Right atrium auricular region (tissue), 2 donors: ENCODE results near the gene SH2D2A. TPM values are rescaled to one million over a fixed set of nuclear protein-coding genes. Genes with fewer than 3 reads are reported as not detected.

Experiments
- DNase-seq: peaks from one replicate; pipeline ENCODE4 v3.0.0-alpha.2; 2019; ENCODE audit warnings: low spot score
- H3K27ac ChIP-seq, 2 donors: fragments of 200-600 bp; sonication (generic); 1 replicate in 1 of 2; 2 replicates in 1 of 2; pipeline ENCODE4 v1.5.1; 2016 to 2019
- H3K27me3 ChIP-seq, 2 donors: fragments of 200-600 bp; sonication (generic); one replicate each; pipeline versions ENCODE4 v1.5.1 to v1.6.0; 2017 to 2019
- H3K36me3 ChIP-seq: fragments of 200-600 bp; sonication (generic); one replicate; pipeline ENCODE4 v1.5.1; 2016
- H3K4me1 ChIP-seq, 2 donors: fragments of 200-600 bp; sonication (generic); one replicate each; pipeline versions ENCODE4 v1.5.1 to v1.6.0; 2017 to 2019
- H3K4me3 ChIP-seq, 2 donors: fragments of 200-600 bp; sonication (generic); 1 replicate in 1 of 2; 2 replicates in 1 of 2; pipeline ENCODE4 v1.5.1; 2017 to 2019; ENCODE audit warnings: mild to moderate bottlenecking in 1 of 2, moderate library complexity in 1 of 2
- H3K9me3 ChIP-seq, 2 donors: fragments of 200-600 bp; sonication (generic); one replicate each; pipeline ENCODE4 v1.5.1; 2019
- total RNA-seq, 2 donors: library from RNA; depleted of rRNA; stranded (reverse); fragments of >200 nt; gene quantifications; one replicate each; pipeline ENCODE4 v1.1.0, GENCODE V29; 2016
- TF ChIP-seq, protein P1 (sequence below), 2 donors: fragments of 200-600 bp; sonication (generic); IDR thresholded peaks; one replicate each; pipeline ENCODE4 v1.5.1; 2019; ENCODE audit warnings: antibody characterized with exemption in 2 of 2

SH2D2A gene
- total RNA-seq, 2 donors from 2014 or later: 0.30 to 0.98 TPM

DNA sequence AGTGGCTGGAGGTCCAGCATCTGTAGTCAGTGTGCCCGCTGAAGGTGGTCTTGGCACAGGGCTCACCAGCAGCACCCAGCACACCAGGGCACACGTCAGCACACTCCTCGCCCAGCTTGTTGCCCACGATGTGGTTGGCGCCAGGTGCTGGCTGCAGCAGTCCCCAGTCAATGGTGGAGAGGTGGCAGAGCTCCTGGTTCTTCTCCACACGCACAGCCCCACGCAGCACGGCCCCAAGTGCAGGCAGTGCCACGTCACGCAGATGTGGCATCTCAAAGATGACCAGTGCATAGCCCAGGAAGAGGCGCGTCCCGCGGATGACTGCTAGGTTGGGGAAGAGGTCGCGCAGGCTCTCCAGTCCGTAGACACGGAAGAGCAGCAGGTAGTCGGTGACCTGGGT lies 37.1 kb upstream of the SH2D2A start:
- Histone ChIP-seq H3K27me3 (no peaks in the 10 kb centered on the region), H3K4me3 (no peak overlapping the region), H3K36me3 (no peaks in the 10 kb centered on the region), H3K27ac (no peak overlapping the region), H3K4me1 (peaks cover 0 to 26% of the 10 kb centered on the region in 2 donors), H3K9me3 (no peaks in the 10 kb centered on the region)
- no peak for DNase-seq
- TF ChIP-seq, protein P1, sequence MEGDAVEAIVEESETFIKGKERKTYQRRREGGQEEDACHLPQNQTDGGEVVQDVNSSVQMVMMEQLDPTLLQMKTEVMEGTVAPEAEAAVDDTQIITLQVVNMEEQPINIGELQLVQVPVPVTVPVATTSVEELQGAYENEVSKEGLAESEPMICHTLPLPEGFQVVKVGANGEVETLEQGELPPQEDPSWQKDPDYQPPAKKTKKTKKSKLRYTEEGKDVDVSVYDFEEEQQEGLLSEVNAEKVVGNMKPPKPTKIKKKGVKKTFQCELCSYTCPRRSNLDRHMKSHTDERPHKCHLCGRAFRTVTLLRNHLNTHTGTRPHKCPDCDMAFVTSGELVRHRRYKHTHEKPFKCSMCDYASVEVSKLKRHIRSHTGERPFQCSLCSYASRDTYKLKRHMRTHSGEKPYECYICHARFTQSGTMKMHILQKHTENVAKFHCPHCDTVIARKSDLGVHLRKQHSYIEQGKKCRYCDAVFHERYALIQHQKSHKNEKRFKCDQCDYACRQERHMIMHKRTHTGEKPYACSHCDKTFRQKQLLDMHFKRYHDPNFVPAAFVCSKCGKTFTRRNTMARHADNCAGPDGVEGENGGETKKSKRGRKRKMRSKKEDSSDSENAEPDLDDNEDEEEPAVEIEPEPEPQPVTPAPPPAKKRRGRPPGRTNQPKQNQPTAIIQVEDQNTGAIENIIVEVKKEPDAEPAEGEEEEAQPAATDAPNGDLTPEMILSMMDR (IDR thresholded peaks at IDR 0.05): no peak

DNA sequence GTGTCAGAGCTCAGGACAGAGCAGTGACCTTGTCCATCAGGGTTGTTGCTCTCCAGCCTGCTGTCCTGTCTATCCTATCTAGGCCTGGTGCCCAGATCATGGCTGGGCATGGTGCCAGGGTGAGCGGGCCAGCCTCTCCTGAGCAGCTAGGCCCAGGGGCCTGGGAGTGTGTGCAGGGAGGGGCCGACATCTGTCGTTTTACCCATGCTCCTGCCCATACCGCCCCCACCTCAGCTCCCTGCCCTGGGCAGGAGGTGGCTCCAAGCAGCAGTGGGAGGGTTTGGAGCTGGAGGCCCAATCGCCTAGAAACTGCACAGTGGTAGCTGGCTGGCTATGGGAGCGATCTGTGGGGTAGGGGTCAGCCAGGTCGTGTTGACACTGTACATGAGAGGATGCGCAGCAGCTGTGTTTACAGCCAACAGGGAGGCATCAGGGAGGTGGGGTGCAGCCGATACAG lies 35.8 kb upstream of the SH2D2A start:
- DNase-seq: no peak
- H3K27me3 ChIP-seq: no peaks in the 10 kb centered on the region
- no peaks in the 10 kb centered on the region for H3K9me3 ChIP-seq
- peaks cover 0 to 22% of the 10 kb centered on the region in 2 donors for H3K4me1 ChIP-seq
- TF ChIP-seq, protein P1 (IDR thresholded peaks at IDR 0.05): no peak
- no peaks in the 10 kb centered on the region for H3K36me3 ChIP-seq
- H3K4me3 ChIP-seq: no peak overlapping the region
- no peak overlapping the region for H3K27ac ChIP-seq

DNA sequence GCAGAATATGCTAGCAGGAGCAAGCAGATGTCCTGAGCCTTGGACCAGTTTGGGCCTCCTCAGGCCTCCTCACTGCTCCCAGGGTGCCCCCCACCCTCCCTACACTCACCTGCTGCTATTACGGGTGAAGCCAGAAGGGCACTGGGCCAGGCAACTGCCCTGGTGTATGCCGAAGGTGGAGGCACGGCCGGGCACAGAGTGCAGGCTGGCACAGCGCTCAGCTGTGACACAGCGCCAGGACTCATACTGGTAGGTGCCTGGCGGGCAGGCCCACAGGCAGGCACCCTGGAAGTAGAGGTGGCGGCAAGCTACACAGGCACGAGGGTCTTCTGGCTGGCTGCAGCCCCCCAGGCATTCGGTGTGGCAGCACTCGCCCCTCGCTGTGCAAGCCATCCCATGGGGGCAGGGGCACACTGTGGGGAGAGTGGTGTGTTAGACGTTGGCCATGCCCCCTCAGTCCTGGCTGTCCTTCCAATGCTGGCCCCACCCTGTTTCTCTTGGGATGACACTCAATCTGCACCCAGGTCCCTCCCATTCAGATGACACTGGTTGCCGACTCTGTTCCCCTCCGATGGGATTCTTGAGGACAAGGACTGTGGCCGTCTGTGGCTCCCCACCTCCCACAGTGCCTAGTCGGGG lies 35.2 kb upstream of the SH2D2A start:
- Histone ChIP-seq H3K4me3 (no peak overlapping the region), H3K27ac (peak overlapping the region in 1 of 2 donors; percentile 15), H3K27me3 (no peaks in the 10 kb centered on the region), H3K36me3 (no peaks in the 10 kb centered on the region), H3K9me3 (no peaks in the 10 kb centered on the region), H3K4me1 (peaks cover 0 to 22% of the 10 kb centered on the region in 2 donors)
- TF ChIP-seq, protein P1 (IDR thresholded peaks at IDR 0.05): no peak
- no peak for DNase-seq

DNA sequence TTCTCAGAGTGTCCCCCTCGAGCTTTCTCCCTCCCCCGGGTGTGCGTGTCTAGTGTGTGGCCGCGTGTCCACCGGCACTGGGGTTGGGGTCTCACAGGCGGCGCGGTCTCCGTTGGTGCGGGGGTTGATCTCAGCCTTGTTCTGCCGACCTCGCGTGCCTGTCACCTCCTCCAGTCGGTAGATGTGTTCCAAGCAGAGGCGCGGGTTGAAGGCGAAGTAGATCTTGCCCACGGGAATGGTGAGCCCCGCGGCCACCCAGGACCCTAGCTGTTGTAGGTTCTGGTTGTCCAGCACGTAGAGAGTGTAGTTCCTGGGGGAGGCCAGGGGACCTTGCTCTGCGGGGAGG lies 32.5 kb upstream of the SH2D2A start:
- H3K27me3 ChIP-seq: peaks cover 0 to 5% of the 10 kb centered on the region in 2 donors
- H3K4me3 ChIP-seq: no peak overlapping the region
- DNase-seq: no peak
- peaks cover 0 to 32% of the 10 kb centered on the region in 2 donors for H3K4me1 ChIP-seq
- no peak overlapping the region for H3K27ac ChIP-seq
- no peaks in the 10 kb centered on the region for H3K9me3 ChIP-seq
- TF ChIP-seq, protein P1 (IDR thresholded peaks at IDR 0.05): no peak
- no peaks in the 10 kb centered on the region for H3K36me3 ChIP-seq

DNA sequence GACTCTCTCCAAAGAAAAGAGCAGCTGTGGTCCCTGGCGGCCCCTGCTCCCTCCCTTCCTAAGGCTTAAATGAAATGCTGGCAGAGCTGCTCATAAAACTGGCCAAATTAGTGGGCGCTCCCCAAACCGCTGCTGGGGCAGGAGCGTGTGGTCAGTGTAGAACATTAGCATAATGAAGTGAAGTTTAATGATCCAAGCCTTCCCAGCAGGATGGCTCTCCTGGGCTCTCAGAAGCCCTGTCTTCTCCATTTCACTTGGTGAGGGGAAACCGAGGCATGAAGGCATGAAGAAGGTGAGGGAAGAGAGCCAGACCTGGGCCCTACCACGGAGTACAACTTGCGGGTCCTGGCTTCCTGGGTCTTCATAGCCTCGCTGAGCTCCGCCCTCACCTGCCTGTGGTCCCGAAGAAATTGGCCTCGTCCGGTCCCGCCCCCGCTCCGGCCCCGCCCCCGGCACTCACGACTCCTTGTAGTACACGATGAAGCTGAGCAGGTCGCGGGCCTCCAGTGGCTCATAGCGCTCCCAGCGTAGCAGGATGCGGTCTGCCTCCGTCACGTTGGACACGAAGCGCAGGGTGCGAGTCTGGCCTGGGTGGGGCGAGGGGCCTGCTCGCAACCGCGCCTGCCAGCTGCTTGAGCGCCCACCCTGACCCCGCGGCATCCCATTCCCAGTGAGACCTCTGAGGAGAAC lies 32.0 kb upstream of the SH2D2A start:
- no peaks in the 10 kb centered on the region for H3K9me3 ChIP-seq
- H3K4me3 ChIP-seq: no peak overlapping the region
- H3K4me1 ChIP-seq: peaks cover 0 to 32% of the 10 kb centered on the region in 2 donors
- DNase-seq: no peak
- H3K36me3 ChIP-seq: no peaks in the 10 kb centered on the region
- peaks cover 0 to 5% of the 10 kb centered on the region in 2 donors for H3K27me3 ChIP-seq
- H3K27ac ChIP-seq: no peak overlapping the region
- TF ChIP-seq, protein P1 (IDR thresholded peaks at IDR 0.05): no peak
